GM19455 (cell line): ENCODE results near the gene FGF22.
A peak's percentile ranks its signal among the peaks of the same experiment; 100 is the strongest.
"Not testable (repeated sequence)": the region's sequence is repeated elsewhere in the genome, so short reads cannot be mapped to it uniquely, and the experiment has no call there.

Experiments used
- ATAC-seq: cut with Tn5 transposase; IDR thresholded peaks from one replicate; pipeline ENCODE4 v1.9.1; 2021; ENCODE audit not compliant: unreplicated experiment

FGF22 gene

DNA sequence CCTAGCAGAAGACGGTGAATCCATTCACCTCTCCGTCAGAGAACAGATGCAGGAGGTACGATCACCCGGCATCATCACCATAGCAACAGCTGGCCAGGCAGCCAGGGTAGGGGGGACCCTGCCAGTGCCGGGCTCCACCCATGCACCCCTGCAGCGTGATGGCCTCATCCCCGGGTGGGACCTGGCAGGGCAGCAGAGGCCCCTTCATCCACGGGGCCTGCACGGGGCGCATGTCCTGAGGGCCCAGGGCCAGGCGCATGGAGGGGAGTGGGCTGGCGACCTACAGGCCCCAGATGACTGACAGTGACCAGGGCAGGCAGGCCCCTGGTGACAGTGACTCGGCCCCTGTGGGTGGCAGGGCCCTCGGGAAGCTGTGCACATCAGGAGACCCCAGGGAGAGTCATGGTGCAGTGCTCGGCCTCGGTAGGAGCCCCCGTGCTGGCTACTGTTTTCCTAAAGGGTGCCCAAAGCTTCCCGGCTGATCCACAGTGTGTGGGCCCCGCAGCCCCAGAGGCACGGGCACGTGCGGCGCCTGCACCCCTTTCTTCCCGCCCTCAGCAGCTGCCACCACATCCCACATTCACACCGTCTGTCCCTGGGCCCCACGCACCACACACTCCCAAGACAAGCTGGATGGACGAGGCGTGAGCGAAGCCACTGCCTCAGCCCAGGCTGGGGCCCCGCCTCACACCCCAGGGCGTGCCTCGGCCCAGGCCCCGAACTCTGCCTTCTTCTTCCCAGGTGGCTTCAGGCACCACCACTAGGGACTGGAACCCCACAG is 18.6 kb downstream of the FGF22 start:
- no peak for ATAC-seq

DNA sequence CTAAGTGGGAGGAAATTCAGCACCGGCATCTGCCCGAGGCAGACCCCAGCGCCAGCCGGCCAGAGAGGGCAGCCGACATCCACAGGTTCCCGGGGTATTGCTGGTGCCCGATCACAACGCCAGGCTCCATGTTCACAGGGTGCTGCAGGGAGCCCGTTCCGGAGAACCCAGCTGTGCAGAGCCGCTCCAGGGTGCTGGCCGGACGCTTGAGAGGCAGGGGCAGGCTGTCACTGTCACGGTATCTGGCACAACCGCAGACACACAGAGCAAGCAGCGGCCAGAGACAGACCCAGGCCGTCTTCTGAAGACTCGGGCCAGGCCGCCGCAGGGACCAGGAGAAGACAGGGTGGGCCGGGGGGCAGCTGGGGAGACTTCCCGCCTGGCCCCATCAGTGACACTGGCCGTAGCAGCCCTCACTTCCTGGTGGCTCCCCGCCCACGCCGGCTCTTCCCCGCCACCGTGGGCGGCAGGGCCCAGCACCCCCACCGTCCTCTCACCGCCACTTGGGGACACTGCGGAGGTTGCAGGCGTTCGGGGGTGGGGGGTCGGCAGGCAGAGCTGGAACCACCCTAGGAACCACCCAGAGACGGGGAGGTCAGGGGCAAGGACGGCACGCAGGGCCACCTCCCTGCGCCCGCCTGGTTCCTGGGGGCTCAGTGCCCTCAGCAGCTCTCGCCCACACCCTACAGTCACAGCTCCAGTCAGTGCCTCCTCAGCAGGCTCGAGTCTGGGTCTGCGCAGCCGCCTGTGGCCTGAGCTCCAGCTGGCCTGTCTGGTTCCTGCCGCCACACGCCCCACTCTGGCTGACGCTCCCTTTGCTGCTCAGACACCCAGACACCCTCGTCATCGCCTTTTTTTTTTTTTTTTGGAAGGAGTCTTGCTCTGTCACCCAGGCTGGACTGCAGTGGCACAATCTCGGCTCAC is 19.5 kb downstream of the FGF22 start:
- ATAC-seq = no peak

DNA sequence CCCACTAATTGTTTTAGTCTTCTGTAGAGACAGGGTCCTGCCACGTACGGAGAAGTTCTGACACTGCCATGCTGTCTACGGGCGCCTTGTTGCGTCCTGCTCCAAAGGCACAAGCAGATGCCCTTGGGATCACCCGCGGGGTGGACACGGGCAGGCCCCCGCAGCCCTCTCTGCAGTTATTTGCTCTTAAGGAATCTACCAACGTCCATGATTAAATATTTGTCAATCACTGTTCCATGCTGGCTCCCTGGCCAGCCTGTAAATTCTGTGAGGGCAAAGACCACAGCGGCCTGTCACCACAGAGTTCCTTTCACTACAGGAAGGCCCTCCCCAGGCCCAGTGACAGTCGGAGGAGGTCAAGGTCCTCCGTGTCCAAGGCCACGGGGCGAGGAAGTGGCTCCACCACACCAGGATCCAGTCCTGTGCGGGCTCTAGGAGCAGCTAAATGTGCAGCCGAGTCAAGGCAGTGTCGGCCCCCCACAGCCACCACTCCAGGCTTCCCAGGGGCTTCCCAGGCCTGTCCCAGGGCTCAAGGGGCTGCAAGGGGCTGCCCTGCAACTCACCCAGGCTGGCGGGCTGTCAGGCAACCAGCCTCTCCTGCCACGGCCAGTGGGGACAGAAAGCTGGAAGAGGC is 21.2 kb downstream of the FGF22 start:
- no peak for ATAC-seq

DNA sequence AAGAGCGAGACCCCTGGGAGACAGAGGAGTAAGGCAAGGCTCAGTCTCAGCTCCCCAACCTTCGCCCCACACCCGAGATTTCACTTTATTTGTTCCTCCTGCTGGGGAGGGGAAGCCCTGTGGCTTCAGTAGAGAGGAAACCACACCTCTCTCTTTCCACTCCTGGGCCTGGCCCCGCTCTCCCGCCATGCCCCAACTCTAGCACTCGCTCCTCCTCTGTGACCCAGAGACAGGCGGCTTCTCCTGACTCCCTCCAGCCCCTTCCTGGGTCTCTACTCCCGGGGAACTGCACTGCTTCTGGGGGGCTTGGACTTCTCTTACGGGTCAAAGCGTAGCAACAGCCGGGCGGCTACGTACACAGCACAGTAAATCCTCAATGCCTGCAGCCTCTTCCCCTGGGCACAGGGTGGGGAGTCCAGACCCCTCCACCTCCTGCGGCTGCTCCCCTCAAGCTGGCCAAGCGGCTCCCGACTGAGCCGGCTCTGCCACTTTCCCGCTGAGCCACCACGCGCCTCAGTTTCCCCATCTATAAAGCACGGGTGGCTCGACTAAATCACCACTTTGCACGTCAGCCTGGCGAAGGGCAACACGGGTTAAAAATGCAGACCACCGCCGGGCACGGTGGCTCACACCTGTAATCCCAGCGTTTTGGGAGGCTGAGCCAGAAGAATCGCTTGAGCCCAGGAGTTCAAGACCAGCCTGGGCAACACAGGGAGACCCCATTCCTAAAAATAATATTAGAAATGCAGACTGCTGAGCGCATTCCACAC is 21.9 kb downstream of the FGF22 start:
- no peak for ATAC-seq

DNA sequence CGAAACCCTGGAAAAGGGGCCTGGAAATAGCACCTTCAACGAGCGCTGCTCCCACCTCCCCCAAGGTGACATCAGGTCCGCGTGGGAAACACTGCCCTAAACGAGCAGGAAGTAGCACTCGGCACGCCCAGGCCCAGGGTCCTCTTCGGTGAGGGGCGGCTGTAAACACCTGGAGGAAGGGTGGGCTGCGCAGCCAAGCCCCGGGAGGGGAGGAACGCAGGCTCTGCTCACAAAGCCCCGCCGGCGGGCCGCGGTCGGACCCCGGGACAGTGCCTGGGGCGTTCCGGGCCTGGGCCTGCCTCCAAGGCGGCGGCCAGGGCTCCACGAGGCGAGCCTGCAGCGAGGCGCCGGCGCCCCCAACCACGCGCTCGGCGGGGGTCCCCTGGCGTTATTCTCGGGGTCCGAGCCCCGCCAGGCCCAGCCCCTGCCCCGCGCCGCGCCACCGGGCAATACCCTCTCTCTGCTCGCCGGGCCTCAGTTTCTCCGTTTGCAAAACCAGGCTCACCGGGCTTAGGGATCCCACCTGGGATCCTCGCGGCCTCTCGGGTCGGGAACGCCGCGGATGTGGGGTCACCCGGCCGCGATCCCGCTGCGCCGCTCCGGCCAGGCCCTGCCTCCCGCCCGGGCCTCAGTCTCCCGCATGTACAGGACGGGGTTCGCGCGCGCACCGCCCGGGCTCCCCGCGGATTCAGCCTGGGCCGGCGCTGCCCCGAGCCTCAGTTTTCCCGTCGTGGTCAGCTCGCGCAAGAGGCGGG is 22.7 kb downstream of the FGF22 start:
- no peak for ATAC-seq

DNA sequence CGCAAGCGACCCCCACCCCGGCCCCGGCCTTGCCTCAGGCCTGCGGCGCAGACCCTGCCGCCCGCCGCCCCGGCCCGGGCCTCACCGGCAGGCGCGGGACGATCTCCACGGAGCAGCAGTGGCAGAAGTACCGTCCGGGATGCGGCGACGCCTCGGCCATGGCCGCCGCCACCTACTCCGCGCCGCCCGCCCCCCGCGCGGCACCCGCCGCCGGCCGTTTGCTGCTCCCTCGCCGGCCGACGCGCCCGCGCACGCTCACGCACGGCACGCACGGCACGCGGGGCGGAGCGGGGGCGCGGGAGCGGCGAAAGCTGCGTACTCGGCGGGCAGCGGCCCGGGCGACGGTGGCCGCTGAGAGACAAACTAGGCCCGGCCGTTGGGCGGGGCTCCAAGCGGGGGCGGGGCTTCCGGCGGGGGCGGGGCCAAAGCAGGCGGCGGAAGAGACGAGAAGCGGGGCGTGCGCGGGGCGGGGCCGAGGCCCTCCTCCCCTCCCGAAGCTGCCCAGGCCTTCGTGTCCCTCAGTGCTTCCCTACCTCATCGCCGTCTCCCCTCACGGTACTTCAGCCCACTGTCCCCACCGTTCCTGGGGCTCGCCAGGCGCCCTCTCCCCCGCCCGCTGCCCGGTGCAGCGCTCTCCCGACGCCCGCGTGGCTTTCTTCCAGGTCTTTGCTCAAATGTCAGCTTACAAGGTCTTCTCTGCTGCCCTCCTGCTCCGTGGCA is 23.4 kb downstream of the FGF22 start, which contains the start of gene RNF126:
Gene RNF126, minus strand, starts transcription at position 253 of the 720 bp plus-strand sequence. Its CDS starts 93 bp downstream, at position 160.
- ATAC-seq = peak; percentile 55

DNA sequence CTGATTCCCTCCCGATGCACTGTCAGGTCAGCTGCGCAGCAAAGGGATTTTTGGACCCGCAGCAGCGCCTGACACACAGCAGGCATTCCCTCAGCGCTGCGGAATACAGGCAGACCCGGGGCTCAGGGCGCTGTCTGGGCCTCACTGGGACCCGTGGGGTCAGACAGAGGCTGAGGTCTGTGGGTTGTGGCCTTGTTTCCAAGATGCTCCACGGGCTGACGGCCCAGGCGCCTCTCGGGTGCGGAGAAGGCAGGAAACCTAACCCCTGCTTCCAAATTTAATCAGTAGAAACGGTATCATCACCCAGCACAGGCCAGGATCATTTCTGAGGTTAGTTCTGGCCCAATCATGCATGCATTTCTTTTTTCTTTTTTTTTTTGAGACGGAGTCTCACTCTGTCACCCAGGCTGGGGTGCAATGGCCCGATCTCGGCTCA is 24.0 kb downstream of the FGF22 start:
- no peak for ATAC-seq

DNA sequence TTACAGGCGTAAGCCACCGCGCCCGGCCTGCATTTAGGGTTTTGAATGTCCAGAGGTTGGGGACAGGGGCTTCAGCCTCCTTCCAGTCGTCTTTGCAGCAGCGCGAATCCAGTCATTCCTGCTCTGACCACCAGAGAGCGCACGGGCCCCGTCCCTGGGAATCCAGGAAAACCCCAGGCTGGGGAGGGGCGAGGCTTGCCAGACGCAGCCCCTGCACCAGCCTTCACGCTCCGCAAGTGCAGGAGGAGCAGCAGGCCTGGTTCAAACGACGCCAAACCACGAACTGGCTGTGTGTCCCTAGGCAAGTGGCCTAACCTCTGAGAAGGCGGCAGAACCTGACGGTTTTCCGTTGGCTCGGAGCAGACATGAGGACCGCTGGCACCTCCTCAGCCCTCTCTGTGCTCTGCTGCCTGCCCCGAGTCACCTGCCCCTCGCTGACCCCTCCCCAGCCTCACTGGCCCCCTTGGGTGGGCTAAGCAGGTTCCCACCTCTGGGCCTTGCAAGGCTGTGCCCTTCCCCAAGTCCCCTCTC is 25.3 kb downstream of the FGF22 start:
- ATAC-seq = no peak

DNA sequence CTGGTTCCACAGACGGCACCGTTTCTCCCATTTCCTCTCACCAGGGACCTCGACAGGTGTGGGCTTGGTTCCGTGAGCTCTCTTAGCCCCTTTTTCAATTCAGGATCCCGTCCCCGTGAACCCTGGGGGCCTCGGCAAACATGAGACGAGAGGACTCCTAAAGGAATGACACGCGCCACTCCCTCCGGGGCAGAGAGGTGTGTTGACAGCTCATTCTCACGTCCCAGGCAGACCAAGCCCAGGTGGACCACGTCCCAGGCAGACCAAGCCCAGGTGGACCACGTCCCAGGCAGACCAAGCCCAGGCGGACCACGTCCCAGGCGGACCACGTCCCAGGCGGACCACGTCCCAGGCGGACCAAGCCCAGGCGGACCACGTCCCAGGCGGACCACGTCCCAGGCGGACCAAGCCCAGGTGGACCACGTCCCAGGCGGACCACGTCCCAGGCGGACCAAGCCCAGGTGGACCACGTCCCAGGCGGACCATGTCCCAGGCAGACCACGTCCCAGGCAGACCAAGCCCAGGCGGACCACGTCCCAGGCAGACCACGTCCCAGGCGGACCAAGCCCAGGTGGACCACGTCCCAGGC is 27.4 kb downstream of the FGF22 start:
- not testable (repeated sequence) for ATAC-seq

DNA sequence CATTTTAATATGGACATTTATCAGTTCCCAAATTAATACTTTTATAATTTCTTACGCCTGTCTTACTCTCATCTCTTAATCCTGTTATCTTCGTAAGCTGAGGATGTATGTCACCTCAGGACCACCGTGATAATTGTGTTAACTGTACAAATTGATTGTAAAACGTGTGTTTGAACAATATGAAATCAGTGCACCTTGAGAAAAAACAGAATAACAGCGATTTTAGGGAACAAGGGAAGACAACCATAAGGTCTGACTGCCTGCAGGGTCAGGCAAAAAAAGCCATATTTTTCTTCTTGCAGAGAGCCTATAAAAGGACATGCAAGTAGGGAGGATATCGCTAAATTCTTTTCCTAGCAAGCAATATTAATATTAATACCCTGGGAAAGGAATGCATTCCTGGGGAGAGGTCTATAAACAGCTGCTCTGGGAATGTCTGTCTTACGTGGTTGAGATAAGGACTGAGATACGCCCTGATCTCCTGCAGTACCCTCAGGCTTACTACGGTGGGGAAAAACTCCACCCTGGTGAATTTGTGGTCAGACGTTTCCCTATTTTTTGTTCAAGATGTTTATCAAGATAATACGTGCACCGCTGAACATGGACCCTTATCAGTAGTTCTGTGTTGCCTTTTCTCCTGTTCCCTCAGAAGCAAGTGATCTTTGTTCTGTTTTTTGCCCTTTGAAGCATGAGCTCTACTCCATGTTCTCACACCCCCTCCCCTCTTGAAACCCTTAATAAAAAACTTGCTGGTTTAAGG is 29.2 kb downstream of the FGF22 start:
- not testable (repeated sequence) for ATAC-seq

DNA sequence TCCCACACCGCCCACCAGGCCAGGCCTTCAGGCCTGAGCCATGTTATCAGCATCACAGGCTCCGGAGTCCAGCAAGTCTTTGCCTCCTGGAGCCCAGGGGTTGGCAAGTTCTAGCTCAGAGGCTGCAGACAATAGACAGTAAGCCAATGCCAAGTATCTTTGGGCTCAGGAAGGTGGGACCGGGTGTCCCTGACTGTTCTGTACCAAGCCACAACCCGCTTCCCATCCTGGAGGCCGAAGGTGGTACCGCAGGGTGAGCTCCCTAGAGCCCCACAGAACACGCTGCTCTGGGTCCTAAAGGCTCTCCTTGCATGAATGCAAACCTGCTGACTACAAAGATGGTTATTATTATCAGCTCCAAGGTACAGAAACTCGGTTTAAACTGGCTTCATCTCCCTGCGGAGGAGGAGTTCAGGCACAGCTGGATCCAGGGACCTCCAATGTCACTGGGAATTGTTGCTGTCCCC is 31.0 kb downstream of the FGF22 start:
- ATAC-seq = no peak

DNA sequence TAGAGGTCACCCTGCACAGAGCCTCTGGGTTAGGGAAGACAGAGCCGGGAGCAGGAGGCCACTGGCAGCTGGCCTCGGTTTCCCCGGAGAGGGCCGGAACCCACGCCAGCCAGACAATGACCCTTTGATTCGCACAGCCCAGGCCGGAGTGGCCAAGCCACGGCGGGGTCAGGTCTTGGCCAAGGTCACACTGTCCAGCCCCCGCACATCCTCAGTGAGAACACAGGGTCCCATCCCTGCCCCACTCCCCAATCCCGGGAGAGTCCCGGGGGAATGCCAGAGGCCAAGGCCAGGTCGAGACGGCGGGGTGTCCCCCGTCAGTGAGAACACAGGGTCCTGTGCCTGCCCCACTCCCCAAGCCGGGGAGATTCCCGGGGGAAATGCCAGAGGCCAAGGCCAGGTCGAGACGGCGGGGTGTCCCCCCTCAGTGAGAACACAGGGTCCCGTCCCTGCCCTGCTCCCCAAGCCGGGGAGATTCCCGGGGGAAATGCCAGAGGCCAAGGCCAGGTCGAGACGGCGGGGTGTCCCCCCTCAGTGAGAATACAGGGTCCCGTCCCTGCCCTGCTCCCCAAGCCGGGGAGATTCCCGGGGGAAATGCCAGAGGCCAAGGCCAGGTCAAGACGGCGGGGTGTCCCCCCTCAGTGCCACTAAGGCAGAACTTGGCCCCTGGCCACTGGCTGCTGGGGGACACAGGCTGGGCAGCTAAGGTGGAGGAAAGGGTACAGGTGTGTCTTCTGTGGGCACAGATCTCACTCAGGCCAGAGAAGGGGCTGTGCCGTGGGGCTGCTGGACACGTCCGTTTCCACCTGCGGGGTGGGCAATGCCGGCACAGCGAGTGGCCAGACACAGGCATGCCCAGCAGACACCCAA is 34.8 kb downstream of the FGF22 start:
- ATAC-seq = no peak

DNA sequence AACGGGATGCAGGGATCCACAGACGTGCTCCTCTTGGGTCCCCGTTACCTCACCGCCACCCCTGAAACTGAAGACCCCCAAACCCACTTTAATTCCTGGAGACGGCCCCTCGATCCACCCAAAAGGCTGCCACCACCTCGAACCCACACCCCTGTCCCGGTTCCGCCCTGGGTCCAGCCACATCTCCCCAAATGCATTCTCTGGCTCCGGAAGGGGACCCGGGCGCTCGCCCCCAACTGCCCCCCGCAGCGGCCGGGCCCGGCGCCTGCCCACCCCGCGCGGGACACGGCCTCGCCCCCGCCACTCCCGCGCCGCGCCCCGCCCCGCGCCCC is 36.3 kb downstream of the FGF22 start:
- ATAC-seq = no peak

DNA sequence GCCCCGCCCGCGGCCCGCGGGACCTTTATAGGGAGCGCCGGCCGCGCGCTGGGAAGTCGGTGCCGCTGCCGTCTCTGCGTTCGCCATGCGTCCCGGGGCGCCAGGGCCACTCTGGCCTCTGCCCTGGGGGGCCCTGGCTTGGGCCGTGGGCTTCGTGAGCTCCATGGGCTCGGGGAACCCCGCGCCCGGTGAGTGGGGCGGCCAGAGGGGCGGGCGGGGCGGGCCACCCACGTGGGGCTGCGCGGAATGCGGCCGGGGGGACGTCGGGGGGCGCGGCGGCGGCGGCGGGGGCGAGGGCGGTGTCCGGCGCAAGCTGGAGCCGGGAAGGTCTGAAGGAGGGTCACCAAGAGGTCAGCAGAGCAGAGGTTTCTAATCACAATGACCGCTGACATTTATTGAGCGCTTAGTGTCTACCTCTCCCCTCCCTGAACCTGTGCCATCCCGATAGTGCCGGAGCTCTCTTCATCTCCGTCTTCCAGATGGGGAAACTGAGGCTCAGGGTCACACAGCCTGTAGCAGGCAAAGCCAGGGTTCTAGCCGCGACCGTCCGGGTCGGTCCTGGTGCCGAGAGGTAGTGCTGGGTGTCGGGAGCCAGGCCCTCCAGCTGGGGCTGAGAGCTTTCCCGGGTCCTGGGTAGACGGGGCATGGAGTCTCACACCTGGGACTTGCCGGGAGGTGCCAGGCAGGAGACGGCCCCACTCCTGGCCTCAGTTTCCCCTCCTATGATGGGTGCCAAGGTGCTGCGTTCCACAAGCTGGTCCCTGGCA is 36.8 kb downstream of the FGF22 start, which contains the start of gene FSTL3:
Gene FSTL3, plus strand, starts transcription at position 54 of the 767 bp plus-strand sequence. Its CDS starts 32 bp downstream, at position 86.
- no peak for ATAC-seq

DNA sequence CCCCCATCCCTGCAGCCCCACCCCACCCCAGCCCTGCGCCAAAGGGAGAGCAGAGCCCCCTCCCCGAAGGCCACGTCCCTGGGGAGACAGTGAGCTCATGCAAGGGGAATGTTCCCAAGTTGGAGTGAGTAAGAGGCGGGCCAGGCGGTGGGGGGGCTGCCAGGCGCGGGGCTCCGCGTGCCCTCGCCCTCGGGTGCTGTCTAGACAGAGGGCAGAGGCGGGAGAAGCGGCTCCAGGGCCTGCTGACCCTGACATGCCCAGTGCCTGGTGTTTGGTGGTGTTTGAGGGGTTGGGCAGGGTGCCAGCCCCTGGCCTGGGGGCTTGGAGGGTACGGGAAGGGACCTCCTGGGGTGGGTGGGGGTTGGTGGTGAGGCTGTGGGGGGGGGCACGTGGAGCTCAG is 37.5 kb downstream of the FGF22 start:
- no peak for ATAC-seq
